NCI-H146 (cell line): Measurements from ENCODE around the gene BTBD9.

Experiments
- DNase-seq: peaks from one replicate; lab custom pipeline; 2025; lab: John Stamatoyannopoulos, UW

Gene BTBD9

GRCh38 chr6:38481211-38481836 lies 158.4 kb downstream of the BTBD9 start:
- no peak for DNase-seq

- DNase-seq: no peak
Observed at GRCh38 chr6:38480036-38480435, 159.7 kb downstream of the BTBD9 start.

GRCh38 chr6:38479331-38479730 lies 160.4 kb downstream of the BTBD9 start:
- DNase-seq: no peak

GRCh38 chr6:38477680-38478260 lies 162.0 kb downstream of the BTBD9 start:
- DNase-seq: no peak

- DNase-seq: no peak
Observed at GRCh38 chr6:38476888-38477287, 162.8 kb downstream of the BTBD9 start.

- no peak for DNase-seq
Observed at GRCh38 chr6:38476141-38476540, 163.6 kb downstream of the BTBD9 start.

- no peak for DNase-seq
Observed at GRCh38 chr6:38470548-38470947, 169.2 kb downstream of the BTBD9 start.

GRCh38 chr6:38467566-38467965 lies 172.2 kb downstream of the BTBD9 start:
- DNase-seq: no peak

GRCh38 chr6:38460186-38460585 lies 179.5 kb downstream of the BTBD9 start:
- DNase-seq: no peak

GRCh38 chr6:38459291-38459690 lies 180.4 kb downstream of the BTBD9 start:
- DNase-seq: no peak

GRCh38 chr6:38453861-38454260 lies 185.9 kb downstream of the BTBD9 start:
- DNase-seq: no peak

GRCh38 chr6:38452816-38453660 lies 186.7 kb downstream of the BTBD9 start:
- DNase-seq: no peak

GRCh38 chr6:38450717-38451116 lies 189.0 kb downstream of the BTBD9 start:
- no peak for DNase-seq

- no peak for DNase-seq
Observed at GRCh38 chr6:38445925-38446324, 193.8 kb downstream of the BTBD9 start.

- no peak for DNase-seq
Observed at GRCh38 chr6:38445336-38445735, 194.4 kb downstream of the BTBD9 start.

GRCh38 chr6:38443352-38444144 lies 196.2 kb downstream of the BTBD9 start:
- DNase-seq: no peak

GRCh38 chr6:38438097-38438496 lies 201.6 kb downstream of the BTBD9 start:
- no peak for DNase-seq

GRCh38 chr6:38436726-38437465 lies 202.8 kb downstream of the BTBD9 start:
- peak; percentile 58 for DNase-seq

- DNase-seq: no peak
Observed at GRCh38 chr6:38435330-38435729, 204.4 kb downstream of the BTBD9 start.

- no peak for DNase-seq
Observed at GRCh38 chr6:38434051-38434450, 205.7 kb downstream of the BTBD9 start.

GRCh38 chr6:38432479-38432878 lies 207.2 kb downstream of the BTBD9 start:
- no peak for DNase-seq

GRCh38 chr6:38432079-38432478 lies 207.7 kb downstream of the BTBD9 start:
- DNase-seq: no peak
